WTC11 (cell line): ENCODE measurements around the gene MYOM1.

ENCODE experiments used
- FOXP1 ChIP-seq: sonication (generic); formaldehyde crosslinking; IDR thresholded peaks from 2 replicates; pipeline ENCODE4 v1.8.0; 2022; ENCODE audit warnings: missing genetic modification reagents, mild to moderate bottlenecking, moderate library complexity, borderline replicate concordance
- JUN ChIP-seq: sonication (generic); formaldehyde crosslinking; IDR thresholded peaks from 2 replicates; pipeline ENCODE4 v1.8.0; 2023; ENCODE audit warnings: mild to moderate bottlenecking, missing genetic modification reagents
- NR1H2 ChIP-seq: sonication (generic); formaldehyde crosslinking; IDR thresholded peaks from 2 replicates; pipeline ENCODE4 v1.9.0; 2021; ENCODE audit warnings: mild to moderate bottlenecking, moderate library complexity, missing genetic modification reagents
- NR3C1 ChIP-seq: sonication (generic); formaldehyde crosslinking; conservative IDR thresholded peaks from 2 replicates; pipeline ENCODE4 v1.8.1; 2023; ENCODE audit warnings: low read depth, mild to moderate bottlenecking, missing genetic modification reagents
- TP53 ChIP-seq: sonication (generic); formaldehyde crosslinking; IDR thresholded peaks from 2 replicates; pipeline ENCODE4 v1.8.1; 2023; ENCODE audit warnings: mild to moderate bottlenecking, missing genetic modification reagents
- TF ChIP-seq, protein P1 (sequence below): sonication (generic); formaldehyde crosslinking; IDR thresholded peaks from 2 replicates; pipeline ENCODE4 v1.8.1; 2023; ENCODE audit warnings: mild to moderate bottlenecking, missing genetic modification reagents, moderate library complexity
- TF ChIP-seq, protein P2 (sequence below): sonication (generic); formaldehyde crosslinking; IDR thresholded peaks from 2 replicates; pipeline ENCODE4 v1.8.0; 2022; ENCODE audit warnings: mild to moderate bottlenecking, missing genetic modification reagents
- TF ChIP-seq, protein P3 (sequence below): sonication (generic); formaldehyde crosslinking; IDR thresholded peaks from 2 replicates; pipeline ENCODE4 v1.8.0; 2023; ENCODE audit warnings: missing genetic modification reagents, mild to moderate bottlenecking, borderline replicate concordance
- TF ChIP-seq, protein P4 (sequence below): fragments of 200-600 bp; IDR thresholded peaks from 2 replicates; pipeline ENCODE4 v1.8.0; 2022; ENCODE audit warnings: antibody characterized with exemption

DNA sequence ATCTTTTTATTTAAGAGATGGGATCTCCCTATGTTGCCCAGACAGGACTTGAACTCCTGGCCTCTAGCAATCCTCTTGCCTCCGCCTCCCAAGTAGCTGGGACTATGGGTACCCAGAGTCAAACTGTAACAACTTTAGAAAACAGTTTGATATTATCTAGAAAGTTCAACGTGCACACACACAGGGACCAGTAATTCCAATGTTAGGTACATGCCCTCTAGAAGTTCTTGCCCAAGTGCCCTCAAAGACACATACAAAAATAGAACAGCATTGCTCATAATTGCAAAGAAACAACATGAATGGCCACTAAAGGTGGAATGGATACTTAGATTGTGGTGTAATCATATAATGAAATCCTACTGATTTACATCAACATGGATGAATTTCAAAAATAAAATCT lies 194.2 kb downstream of the MYOM1 start:
- TF ChIP-seq, protein P1, sequence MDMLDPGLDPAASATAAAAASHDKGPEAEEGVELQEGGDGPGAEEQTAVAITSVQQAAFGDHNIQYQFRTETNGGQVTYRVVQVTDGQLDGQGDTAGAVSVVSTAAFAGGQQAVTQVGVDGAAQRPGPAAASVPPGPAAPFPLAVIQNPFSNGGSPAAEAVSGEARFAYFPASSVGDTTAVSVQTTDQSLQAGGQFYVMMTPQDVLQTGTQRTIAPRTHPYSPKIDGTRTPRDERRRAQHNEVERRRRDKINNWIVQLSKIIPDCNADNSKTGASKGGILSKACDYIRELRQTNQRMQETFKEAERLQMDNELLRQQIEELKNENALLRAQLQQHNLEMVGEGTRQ (CRISPR knock-in tag): no peak
- TF ChIP-seq, protein P2, sequence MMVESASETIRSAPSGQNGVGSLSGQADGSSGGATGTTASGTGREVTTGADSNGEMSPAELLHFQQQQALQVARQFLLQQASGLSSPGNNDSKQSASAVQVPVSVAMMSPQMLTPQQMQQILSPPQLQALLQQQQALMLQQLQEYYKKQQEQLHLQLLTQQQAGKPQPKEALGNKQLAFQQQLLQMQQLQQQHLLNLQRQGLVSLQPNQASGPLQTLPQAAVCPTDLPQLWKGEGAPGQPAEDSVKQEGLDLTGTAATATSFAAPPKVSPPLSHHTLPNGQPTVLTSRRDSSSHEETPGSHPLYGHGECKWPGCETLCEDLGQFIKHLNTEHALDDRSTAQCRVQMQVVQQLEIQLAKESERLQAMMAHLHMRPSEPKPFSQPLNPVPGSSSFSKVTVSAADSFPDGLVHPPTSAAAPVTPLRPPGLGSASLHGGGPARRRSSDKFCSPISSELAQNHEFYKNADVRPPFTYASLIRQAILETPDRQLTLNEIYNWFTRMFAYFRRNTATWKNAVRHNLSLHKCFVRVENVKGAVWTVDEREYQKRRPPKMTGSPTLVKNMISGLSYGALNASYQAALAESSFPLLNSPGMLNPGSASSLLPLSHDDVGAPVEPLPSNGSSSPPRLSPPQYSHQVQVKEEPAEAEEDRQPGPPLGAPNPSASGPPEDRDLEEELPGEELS (CRISPR knock-in tag): no peak
- TF ChIP-seq, protein P3, sequence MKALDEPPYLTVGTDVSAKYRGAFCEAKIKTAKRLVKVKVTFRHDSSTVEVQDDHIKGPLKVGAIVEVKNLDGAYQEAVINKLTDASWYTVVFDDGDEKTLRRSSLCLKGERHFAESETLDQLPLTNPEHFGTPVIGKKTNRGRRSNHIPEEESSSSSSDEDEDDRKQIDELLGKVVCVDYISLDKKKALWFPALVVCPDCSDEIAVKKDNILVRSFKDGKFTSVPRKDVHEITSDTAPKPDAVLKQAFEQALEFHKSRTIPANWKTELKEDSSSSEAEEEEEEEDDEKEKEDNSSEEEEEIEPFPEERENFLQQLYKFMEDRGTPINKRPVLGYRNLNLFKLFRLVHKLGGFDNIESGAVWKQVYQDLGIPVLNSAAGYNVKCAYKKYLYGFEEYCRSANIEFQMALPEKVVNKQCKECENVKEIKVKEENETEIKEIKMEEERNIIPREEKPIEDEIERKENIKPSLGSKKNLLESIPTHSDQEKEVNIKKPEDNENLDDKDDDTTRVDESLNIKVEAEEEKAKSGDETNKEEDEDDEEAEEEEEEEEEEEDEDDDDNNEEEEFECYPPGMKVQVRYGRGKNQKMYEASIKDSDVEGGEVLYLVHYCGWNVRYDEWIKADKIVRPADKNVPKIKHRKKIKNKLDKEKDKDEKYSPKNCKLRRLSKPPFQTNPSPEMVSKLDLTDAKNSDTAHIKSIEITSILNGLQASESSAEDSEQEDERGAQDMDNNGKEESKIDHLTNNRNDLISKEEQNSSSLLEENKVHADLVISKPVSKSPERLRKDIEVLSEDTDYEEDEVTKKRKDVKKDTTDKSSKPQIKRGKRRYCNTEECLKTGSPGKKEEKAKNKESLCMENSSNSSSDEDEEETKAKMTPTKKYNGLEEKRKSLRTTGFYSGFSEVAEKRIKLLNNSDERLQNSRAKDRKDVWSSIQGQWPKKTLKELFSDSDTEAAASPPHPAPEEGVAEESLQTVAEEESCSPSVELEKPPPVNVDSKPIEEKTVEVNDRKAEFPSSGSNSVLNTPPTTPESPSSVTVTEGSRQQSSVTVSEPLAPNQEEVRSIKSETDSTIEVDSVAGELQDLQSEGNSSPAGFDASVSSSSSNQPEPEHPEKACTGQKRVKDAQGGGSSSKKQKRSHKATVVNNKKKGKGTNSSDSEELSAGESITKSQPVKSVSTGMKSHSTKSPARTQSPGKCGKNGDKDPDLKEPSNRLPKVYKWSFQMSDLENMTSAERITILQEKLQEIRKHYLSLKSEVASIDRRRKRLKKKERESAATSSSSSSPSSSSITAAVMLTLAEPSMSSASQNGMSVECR (CRISPR knock-in tag): no peak
- TF ChIP-seq, protein P4, sequence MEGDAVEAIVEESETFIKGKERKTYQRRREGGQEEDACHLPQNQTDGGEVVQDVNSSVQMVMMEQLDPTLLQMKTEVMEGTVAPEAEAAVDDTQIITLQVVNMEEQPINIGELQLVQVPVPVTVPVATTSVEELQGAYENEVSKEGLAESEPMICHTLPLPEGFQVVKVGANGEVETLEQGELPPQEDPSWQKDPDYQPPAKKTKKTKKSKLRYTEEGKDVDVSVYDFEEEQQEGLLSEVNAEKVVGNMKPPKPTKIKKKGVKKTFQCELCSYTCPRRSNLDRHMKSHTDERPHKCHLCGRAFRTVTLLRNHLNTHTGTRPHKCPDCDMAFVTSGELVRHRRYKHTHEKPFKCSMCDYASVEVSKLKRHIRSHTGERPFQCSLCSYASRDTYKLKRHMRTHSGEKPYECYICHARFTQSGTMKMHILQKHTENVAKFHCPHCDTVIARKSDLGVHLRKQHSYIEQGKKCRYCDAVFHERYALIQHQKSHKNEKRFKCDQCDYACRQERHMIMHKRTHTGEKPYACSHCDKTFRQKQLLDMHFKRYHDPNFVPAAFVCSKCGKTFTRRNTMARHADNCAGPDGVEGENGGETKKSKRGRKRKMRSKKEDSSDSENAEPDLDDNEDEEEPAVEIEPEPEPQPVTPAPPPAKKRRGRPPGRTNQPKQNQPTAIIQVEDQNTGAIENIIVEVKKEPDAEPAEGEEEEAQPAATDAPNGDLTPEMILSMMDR: no peak
- TF ChIP-seq NR1H2 (no peak), FOXP1 (no peak), JUN (CRISPR knock-in tag) (no peak), TP53 (CRISPR knock-in tag) (no peak), NR3C1 (CRISPR knock-in tag) (no peak)
